Measurements from ENCODE around the gene HVCN1.
"Not testable (repeated sequence)": the region's sequence is repeated elsewhere in the genome, so short reads cannot be mapped to it uniquely, and the experiment has no call there.

The HVCN1 gene

DNA sequence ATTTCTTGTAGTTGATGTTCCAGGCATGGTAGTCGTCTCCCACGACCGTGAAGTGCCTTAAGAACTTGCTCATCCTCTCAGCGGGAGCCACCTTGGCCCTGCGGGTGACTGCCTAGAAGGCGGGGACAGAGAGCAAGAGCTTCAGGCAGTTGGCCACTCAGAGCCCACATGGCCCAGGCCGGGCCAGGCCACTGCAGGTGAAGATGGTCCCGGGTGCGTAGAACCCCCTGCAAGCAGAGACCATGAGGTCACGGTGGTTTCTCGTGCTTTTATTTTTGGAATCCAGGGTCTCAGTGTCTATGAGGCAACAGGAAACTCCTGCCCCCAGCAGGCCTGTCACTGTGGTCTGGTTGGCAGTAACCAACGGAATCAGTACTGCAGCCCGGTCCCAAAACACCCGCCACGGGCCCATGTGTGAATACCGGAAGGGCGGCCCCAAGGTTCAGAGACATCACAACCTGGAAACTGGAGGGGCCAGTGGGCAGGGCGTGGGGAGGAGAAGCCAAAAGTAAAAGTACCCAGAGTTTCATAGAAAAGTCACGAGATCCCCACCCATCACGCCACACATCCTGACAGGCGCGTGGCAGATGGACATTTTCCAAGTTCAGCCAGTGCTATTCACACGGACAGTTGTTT, 27.5 kb downstream of the HVCN1 start:
- peak; percentile 4 for DNase-seq

DNA sequence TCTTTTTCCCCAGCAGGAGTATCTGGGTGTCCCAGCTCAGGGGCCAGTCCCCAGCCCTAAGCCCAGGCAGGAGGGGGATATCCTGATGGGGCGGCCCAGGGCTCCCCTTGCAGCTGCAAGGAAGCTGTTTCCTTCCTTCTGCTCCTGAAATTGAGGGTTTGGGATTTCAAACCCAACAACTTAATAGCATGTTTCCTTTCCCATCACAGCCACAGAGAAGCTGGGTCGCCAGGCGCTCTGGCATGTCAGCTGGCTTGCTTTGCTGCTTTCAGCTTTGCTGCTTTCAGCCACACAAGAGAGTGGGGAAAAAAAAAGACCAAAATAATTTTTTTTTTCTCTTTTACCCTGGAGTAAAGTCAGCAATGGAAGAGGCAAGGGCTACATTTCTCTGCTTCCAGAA, 30.0 kb downstream of the HVCN1 start:
- no peak for DNase-seq

DNA sequence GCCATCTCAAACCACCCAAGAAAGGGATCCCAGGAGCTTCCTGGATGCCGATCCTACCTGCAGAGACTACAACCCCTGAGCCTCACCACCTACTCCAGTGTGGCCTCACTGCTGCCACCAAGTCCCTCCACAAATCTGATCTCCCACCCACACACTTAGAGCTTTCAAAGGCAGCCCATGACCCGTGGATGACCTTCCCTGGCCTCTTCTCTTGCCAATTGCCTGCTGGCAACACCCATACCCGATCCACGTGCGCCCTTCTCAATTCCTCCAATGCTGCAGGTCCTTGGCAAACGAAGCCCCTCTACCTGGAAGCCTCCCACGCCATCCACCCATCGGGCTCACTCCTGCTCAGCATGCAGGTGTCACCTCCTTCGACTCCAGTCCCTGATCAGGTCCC, 30.7 kb downstream of the HVCN1 start:
- DNase-seq: no peak

DNA sequence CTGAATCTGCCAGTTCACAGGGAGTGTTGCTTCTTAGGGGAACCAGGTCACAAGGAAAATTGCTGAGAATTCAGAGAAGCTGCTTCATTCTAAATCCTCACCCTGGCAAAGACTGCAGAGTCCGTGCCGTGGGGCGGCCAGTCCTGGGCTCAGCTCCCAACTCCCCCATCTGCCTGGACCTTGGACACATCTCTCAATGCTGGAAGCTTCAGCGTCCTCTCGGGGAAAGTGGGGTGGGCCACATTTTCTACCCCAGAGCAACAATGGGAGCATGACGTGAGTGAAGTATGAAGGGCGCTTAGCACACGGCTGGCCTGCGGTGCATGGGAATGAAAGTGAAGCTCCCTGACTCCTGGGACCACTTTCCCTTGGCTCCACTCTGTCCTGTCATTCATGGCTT, 31.2 kb downstream of the HVCN1 start:
- DNase-seq: no peak

DNA sequence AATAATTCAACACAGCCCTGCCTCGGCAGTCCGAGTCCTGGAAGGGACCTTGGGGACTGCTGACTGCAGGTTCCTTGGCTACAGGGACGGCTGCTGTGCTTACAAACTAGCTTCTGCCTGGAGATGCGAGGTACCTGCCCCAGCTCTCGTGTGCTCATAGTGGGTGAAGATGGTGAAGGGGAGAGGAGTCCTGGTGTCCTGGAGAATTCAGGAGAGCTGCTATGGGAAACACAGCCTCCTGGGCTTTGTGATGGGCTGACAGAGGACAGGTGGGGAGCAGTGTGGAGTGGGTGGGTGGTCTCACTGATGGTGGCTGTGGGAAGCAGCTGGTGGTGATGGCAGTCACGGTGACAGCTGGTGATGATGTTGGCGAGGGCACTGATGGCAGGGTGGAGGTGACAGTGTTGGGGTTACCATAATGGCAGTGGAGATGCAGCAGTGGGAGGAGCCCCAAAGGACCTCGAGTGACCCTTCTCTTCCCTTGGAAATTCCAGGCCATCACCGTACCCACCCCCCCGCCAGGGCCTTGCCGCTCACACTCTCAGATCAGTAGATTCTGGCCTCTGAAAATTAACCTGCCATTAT, 32.8 kb downstream of the HVCN1 start:
- no peak for DNase-seq

DNA sequence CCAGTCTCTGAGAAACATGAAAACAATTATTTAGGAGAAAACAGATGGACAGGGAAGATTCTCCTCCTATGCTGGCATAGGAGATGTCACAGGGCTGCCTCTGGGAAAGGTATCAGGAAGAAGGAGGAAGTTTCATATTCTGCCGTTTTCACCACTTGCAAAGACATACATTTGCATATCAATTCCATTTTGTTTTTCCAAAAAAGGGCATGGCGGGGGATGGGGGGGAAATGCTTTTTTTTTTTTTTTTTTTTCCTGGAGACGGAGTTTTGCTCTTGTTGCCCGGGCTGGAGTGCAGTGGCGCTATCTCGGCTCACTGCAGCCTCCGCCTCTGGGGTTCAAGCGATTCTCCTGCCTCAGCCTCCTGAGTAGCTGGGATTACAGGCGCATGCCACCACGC, 34.7 kb downstream of the HVCN1 start:
- DNase-seq: not testable (repeated sequence)

DNA sequence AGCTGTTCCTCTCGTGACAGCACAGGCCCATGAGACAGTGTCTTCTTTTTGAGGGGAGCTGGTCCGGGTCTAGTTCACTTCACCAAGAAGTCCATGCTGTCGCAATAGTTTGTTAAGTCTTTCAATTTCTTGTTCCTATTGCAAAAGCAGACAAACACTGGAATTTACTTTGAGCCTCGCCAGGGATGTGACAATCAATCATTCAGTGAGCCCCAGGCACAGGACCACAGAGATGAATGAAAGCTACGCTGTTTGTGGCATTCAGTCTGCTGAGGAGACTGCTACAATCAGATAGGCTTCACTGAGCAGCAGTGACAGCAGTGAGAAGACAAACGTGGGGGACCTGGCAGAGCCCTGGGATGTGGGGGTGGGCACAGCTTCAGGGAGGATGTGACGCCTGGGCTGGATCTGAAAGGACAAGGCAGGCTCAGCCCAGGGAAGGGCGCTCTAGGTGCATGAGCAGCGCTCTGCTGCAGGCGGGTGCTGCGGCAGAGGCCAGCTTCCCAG, 39.5 kb downstream of the HVCN1 start:
- DNase-seq: no peak

DNA sequence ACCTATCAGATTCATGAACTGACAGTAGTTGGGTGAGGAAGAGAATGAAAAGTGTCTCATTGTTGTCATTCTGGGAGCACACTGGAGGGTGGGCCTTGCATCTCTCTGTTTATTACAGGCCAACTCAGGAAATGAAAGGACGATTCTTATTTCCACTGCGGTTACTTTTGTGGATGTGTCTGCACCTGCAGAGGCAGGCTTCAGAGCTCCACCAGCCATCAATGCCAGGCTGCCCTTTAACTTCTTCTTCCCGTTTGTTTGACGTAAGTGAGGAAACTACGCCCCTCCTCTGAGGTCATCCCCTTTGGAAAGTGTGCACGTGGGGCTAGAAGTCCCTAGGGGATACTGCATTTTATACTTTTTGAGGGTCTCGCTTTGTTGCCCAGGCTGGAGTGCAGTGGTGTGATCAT, 41.3 kb downstream of the HVCN1 start:
- DNase-seq: no peak

DNA sequence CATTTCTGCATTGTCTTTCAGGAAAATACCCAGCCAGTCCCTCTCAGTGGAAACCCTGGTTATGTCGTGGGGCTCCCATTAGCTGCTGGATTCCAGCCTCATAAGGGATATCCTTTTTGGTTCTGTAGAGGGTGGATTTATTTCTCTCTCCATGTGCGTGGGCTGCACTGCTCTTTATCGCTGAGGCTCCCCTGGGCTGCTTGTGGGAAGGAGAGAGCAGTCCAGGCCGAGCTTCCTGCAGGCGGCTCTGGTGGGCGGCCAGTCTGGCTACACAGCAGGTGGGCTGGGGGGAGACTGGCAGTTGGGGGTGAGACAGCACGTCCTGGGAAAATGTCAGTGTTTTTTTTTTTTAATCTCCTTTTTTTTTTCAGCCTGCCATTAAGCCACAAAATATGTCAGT, 47.4 kb downstream of the HVCN1 start:
- no peak for DNase-seq

DNA sequence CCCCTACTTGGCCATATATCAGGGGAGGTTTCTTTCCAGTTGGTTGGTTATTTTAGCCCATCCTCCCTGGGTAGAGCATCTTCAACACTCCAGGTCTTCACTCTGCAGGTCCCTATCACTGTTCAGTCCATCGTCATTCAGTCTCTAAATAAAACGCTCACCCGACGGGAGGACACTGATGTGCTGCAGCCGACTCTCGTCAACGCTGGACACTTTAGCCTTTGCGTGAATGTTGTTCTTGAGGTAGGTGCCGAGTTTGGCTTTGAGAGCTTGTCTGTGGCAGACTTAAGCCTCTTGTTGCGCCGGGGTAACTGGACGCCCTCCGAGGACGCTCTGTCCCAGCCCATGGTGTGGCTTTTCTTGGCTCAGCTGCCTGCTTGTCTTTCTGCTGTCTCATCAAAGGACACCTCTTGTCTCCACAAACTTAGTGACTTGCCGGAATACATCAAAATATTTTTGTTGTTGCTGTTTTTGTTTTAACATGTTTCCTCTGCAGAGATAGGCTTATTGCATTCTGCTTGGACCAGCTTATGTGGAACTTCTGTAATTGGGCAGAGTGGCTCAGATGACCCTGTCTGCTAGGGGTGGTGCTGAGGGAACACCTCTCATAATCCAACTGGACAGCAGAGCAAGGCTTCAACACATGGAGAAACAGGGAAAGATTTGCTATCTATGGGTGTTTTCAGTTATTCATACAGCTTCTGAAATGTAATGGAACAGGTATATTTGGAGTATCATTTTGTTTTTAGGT, 48.5 kb downstream of the HVCN1 start:
- DNase-seq: no peak

DNA sequence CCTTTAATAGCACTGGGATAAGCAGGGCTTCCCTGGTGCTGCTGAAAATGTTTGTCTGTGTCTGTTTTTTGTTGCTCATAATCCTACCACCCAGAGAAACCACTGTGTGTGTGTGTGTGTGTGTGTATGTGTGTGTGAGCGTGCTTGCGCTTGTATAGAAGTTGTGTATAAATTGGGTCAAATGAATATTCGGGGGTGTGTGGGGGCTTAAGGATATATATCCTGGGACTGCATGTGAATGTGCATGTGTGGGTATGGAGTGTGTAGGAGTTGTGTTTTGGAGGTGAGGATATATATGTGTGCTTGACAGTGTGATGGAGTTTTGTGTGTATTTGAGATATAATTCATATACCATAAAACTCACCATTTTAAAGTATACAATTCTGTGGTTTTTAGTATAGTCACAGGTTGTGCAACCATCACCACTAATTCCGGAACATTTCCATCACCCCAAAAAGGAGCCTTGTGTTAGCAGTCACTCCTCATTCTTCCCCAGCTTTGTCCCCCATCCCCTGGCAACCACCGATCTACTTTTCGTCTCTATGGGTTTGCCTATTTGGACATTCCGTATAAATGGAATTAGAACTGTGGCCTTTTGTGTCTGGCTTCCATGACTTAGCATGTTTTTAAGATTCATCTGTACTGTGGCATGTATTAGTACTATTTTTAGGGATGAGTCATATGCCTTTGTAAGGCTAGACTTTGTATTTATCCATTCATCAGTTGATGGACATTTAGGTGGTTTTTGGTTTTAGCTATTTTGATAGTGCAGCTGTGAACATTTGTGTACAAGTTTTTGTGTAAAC, 49.4 kb downstream of the HVCN1 start:
- no peak for DNase-seq

DNA sequence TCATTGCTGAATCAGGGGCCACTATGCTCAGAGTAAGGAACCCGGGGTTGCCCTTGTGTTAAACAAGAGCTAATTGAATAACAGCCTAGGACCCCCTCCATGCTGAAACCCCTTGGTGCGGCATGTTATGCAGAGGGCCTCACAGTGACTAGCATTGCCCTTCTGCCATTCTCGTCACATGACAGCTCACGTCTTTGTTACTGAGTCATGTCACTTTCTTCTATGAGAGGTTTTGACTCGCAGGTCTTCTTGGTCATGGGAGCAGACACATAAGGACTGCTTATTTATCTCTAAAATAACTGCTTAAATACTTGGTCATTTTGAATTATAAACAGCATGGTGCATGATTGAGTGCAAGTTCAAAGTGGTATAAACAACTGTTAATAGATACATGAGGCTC, 50.1 kb downstream of the HVCN1 start:
- no peak for DNase-seq

DNA sequence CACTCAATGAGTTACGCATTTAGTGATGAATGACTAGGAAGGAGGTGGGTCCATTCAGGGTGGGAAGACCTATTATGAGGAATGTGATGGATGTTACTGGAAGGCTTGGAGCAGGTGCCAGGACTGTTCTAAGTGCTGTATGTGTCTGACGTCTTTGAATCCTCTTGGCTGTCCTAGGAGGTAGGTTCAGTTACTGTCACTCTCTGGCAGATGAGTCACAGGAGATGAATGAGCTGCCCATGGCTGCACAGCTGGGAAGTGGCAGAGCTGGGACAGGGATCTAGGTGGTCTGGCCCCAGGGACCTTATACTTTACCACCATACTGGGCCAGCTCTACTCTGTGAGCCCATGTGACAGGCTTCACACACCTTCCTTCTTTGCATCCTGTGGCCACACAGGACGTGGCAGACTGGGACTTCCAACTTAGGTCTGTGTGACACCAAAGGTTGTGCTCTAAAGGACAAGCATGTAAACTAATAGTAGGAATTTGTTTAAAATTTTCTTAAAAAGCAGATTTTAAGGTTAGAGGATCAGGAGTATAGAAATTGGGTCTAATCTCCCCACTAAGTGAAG, 51.0 kb downstream of the HVCN1 start:
- no peak for DNase-seq

DNA sequence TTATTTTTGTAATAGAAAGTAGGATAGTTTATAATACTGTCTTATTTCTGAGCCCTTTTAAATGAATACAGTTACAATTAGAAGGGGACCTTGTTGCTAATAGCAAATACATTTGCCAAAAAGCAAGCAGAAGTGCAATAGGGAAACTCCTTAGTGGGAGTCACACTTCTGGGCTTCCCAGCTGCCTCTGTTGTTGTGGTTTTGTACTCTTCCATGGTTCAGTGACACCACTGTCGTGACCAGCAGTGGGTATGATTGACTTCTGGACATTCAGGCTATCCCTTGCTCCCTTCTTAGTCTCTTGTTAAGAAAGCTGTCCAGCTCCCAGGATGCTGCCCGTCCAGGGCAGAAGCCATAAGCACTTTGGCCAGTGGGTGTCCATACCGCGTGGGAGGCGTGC, 52.4 kb downstream of the HVCN1 start:
- no peak for DNase-seq

DNA sequence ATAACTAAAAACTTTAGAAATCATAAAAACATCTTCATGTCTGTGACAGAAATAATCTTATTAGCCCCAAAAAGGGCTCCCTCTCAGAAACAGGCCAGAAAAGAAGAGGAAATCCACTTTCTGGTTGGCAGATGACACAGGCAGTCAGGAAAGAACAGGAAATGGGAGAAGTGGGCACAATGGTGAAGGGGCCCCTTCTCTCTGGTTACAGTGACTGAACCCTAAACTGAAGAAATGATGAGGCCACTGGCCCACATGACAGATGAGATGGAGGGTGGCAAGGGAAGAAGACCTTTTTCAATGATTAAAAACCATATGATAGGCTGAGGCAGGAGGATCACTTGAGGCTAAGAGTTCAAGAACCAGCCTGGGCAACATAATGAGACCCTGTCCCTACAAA, 53.9 kb downstream of the HVCN1 start:
- no peak for DNase-seq

DNA sequence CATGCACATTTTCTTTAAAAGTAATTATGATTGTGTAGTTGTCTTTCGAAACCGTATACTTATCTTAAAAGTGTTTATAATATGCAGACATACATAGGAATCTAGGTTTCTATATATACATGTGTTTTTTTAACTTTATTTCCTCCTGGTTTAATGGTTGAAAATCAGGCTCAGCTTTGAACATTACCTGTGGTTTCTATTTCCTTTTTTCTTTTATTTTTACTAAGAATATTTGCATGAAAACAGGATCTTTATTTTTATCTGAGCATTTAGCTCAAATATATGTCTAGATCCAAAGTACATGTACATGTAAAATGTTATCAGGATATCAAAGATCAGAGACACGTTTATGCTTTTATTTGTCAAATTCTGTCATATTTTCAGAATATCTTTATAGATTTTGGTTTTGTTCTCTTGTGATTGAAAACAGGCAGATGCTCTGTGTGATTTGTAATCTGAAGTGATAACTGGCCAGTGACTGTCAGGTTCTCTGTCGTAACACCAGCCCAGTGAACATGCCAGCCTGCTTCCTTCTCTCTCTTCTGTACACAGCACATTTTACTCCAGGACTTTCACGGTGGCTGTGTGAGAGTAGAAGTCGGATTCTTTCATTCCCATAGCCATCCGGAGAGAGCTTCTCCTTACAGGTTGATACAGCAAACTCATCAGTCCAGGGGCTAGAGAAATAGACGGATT, 61.3 kb downstream of the HVCN1 start:
- no peak for DNase-seq

DNA sequence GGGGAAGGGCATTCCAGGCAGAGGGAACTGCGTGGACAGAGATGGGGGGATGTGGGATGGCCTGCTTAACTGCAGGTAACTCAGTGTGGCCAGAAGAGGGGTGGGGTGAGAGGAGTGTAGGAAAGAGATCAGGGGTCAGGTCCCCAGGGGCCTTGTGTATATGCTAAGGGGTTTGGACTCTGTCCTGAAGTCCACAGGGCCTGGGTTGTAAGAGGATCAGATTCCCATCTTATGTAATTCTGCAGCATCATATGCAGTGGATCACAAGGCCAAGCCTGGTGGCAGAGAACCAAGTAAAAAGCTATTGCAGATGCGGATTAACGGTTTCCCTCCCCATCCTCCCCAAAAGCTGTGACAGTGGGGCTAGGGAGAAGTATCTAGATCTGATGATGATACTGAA, 66.3 kb downstream of the HVCN1 start:
- DNase-seq: no peak

DNA sequence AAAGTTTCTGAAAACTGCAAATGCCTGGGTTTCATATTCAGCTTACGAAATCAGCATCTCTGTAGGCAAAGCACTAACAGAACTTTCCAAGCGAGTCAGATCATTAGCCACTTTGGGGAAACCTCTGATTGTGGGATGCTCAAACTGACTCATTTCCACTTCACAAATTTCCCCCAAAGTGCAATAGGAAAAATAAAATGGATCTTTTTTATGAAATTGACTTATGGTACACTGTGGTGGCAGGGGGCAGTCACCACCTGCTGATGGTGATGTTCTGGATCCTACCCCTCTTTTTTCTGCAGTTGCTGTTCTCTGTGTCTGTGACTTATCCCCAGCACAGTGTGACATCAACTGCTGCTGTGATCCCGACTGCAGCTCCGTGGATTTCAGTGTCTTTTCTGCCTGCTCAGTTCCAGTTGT, 69.4 kb downstream of the HVCN1 start:
- DNase-seq: no peak

DNA sequence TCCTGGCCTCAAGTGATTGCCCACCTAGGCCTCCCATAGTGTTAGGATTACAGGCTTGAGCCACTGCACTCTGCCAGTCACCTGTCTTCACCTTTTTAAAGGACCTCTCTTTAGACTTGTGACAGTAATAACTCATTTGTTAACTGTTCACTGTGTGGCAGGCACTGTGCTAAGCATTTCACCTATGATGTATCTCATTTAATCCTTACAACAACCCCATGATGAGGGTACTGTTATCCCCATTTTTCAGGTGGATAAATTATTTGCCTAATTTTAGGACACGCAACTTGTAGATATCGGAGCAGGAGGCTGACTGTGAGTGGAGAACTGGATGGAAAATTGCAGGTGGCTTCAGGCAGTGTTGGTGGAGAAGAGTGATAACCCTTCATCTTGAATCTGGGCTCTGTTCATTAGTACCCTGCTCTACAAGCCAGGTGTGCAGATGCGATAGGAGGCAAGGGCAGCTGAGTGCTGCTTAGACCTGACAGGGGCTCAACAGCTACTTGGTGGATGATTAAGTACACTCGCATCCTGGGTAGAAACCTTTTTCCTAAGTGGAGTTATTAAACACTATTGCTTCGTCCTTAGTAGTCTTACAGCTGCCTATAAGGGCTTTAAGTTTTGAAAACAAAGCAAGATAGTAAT, 72.3 kb downstream of the HVCN1 start:
- DNase-seq: no peak

DNA sequence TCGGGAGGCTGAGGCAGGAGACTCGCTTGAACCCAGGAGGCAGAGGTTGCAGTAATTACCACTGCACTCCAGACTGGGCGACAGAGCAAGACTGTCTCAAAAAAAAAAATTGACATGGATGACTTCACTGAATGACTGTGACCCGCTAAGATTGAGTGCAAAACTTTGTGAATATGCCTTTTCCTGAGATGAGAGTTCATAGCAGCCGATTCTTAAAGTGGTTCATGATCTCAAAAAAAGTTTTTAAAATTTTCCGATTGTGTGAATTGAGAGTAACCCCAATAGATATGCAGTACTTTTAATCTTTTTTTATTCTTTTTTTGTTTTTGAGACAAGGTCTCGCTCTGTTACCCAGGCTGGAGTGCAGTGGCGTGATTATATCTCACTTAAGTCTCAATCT, 73.7 kb downstream of the HVCN1 start:
- DNase-seq: no peak

DNA sequence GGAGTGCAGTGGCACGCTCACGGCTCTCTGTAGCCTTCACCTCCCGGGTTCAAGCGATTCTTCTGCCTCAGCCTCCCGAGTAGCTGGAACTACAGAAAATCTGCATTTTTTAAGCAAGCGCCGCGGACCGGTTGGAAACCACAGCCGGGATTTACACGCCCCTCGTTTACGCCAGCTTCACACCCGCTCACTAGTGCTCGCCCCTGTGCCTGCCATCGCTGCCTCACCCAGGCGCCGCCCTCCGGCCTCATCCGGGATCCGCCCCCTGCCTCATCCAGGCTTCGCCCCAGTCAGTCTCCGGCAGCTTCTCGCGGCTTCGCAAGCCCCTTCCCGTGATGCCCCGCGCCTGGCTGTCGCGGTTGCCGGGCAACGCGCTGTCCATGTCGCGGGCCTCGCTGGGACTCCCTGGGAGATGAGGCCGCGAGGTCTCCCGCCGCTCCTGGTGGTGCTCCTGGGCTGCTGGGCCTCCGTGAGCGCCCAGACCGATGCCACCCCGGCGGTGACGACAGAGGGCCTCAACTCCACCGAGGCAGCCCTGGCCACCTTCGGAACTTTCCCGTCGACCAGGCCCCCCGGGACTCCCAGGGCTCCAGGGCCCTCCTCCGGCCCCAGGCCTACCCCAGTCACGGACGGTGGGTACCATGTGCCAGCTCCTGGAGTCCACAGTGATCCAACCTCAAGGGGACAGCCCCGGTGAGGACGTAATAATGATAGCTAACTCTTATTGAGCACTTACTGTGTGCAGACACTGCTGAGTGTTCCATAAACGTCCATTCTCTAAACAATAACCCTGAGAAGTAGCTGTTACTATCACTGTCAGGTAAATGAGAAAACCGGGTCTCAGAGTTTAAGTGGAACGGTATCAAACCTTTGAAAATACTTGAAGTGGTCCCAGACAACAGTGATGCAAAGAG, 74.9 kb downstream of the HVCN1 start, which contains the start of gene TCTN1:
TSS of gene TCTN1 (plus strand) at position 359 of the 914 bp plus-strand sequence. CDS start at position 413, 54 bp downstream.
- DNase-seq: peak; percentile 88
